Measurements from ENCODE around the gene DMBX1.

DMBX1 gene

DNA sequence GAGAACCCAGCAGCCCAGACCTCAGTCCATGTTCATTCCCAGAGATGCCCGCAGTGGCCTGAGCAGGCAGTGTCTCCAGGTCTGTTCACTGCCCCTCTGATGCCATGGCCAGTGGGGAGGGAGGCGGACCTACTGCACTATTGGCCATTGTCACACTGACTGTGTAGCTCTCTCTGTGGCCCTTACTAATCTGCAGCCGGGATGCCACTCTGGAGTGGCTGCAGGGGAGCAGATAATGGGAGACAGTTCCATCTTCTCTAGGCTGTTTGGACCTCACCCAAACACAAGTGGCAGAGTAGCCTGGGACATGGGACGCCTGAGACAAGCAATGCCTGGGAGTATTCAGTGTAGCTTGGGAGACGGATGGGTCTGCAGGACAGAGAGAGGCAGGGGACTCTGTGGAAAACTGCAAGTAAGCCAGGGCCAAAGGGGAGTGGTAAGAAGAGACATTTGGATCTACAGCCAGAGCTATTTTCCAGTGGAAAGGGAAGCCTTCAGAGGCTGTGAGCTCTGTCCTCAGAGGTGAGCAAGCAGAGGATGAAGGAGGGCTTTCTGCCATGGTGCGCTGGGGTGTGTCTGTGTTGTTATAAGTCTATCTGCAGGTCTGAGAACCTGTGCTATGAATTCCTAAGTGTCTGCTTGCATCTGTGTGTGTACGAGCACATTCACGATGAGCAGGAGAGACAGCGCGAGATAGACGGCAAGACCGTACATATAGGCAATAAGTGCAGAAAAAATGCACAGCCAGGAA, 26.7 kb downstream of the DMBX1 start:
- H3K9me3 ChIP-seq (ENCODE audit: control insufficient read depth, low read length), result no peaks in the 10 kb centered on the region
- no peak overlapping the region for H3K9ac ChIP-seq (ENCODE audit: low read length)
- H3K36me3 ChIP-seq (ENCODE audit: control insufficient read depth, insufficient read depth, low read length), result no peaks in the 10 kb centered on the region
- H3K4me1 ChIP-seq (ENCODE audit: control insufficient read depth, insufficient read depth, low read length), result peaks cover 21% of the 10 kb centered on the region
- H3K27me3 ChIP-seq (ENCODE audit: control insufficient read depth, insufficient read depth, low read length), result no peaks in the 10 kb centered on the region
- no peak overlapping the region for H3K4me3 ChIP-seq (ENCODE audit: low read length)

DNA sequence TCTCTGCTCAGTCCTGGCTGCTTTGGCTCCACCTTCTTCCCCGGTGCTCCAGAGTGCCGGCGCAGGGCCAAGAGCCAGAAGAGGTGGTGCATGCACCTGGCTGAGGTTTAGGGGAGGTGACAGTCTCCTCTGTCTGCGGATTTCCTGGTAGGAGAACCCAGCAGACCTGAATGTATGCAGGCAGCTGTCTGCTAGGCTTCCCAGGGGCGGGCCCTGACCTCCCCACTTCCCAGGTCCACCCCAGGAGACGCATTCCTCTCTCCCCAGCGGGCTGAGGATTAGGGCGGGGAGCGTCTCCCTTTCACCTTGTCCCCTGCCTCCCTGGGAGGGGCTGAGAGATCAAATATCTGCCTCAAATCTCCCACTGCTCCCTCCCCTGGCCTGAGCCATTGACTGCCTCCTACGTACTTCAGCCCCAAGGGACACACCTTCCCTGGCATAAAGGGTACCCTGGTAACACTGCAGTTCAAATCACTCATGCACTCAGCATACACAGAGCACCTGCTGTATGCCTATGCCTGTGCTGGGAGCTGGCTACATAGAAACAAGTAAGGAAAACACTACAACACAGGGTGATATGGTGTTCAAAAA, 27.5 kb downstream of the DMBX1 start:
- Histone ChIP-seq H3K4me3 (ENCODE audit: low read length) (peak overlapping the region; percentile 27), H3K4me1 (ENCODE audit: control insufficient read depth, insufficient read depth, low read length) (peaks cover 24% of the 10 kb centered on the region), H3K9ac (ENCODE audit: low read length) (peak overlapping the region; percentile 32), H3K27me3 (ENCODE audit: control insufficient read depth, insufficient read depth, low read length) (no peaks in the 10 kb centered on the region), H3K9me3 (ENCODE audit: control insufficient read depth, low read length) (no peaks in the 10 kb centered on the region), H3K36me3 (ENCODE audit: control insufficient read depth, insufficient read depth, low read length) (no peaks in the 10 kb centered on the region)

DNA sequence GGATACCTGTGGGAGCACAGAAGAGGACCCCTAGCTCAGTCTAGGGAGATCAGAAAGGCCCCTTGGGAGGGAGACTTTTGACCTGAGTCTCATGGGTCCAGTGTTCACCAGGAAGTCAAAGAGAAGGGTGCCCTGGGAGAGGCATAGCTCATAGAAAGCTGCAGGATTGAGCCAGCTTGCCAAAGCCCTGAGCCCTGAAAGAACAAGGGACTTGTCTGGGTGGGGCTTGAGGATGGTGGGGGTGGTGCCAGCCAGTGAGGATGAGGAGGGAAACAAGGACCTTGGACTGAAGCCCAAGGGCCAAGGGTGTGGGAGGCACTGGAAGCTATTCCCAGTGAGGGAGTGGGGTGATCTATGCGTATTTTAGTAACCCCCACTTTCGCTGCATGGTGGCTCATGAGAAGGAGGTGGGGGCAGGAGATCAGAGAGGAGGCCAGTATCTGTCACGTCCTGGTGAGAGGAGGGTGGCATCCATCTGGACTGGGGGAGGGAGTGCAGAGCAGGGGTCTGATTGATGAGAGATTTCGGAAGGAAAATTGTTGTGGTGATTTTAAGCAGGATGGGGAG, 28.4 kb downstream of the DMBX1 start:
- Histone ChIP-seq H3K9ac (ENCODE audit: low read length) (no peak overlapping the region), H3K9me3 (ENCODE audit: control insufficient read depth, low read length) (no peaks in the 10 kb centered on the region), H3K4me3 (ENCODE audit: low read length) (no peak overlapping the region), H3K36me3 (ENCODE audit: control insufficient read depth, insufficient read depth, low read length) (no peaks in the 10 kb centered on the region), H3K27me3 (ENCODE audit: control insufficient read depth, insufficient read depth, low read length) (no peaks in the 10 kb centered on the region), H3K4me1 (ENCODE audit: control insufficient read depth, insufficient read depth, low read length) (peaks cover 33% of the 10 kb centered on the region)

- no peaks in the 10 kb centered on the region for H3K36me3 ChIP-seq (ENCODE audit: control insufficient read depth, insufficient read depth, low read length)
- H3K9me3 ChIP-seq (ENCODE audit: control insufficient read depth, low read length), result no peaks in the 10 kb centered on the region
- no peaks in the 10 kb centered on the region for H3K27me3 ChIP-seq (ENCODE audit: control insufficient read depth, insufficient read depth, low read length)
- H3K4me1 ChIP-seq (ENCODE audit: control insufficient read depth, insufficient read depth, low read length), result peaks cover 44% of the 10 kb centered on the region
- H3K9ac ChIP-seq (ENCODE audit: low read length), result no peak overlapping the region
- no peak overlapping the region for H3K4me3 ChIP-seq (ENCODE audit: low read length)
Observed at GRCh38 chr1:46519209-46519608, 29.6 kb downstream of the DMBX1 start.

DNA sequence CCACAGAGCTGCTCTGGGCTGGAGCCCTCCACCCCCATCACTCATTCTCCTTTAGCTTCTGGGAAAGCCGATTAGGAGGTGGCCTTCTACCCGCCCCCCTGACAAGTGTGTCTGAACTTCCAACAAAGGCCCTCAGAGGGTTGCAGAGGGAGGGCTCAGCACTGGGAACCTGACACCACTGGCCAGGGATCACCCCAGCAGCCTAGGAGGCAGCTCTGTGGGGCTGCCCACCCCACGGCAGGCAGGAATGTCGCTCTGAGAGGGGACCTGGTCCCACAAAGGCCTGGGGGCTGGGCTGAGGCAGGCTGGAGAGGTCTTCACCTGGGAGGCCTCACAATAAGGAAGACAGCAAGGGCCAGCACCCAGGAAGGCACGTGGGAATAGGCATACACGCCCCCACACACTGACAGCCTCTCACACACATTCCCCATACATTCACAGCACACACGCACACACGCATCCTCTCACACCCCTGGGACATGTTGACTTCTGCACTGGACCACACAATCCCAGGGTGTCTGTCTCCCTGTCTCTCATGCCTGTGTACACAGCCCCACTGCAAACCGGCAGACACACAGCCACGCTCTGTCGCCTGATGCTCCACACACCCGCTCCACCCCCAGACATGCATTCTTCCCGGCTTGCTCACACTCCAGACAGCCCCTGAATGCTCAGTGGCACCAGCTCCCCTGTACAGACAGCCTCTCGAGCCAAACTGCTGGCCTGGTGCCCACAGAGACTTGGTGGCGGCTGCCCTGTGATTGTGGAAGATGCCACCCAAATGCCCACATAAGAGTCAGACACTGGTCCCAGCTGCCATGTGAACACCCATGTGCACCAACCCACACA, 30.7 kb downstream of the DMBX1 start:
- H3K9me3 ChIP-seq (ENCODE audit: control insufficient read depth, low read length), result no peaks in the 10 kb centered on the region
- H3K9ac ChIP-seq (ENCODE audit: low read length), result no peak overlapping the region
- H3K4me1 ChIP-seq (ENCODE audit: control insufficient read depth, insufficient read depth, low read length), result peaks cover 47% of the 10 kb centered on the region
- no peaks in the 10 kb centered on the region for H3K27me3 ChIP-seq (ENCODE audit: control insufficient read depth, insufficient read depth, low read length)
- no peak overlapping the region for H3K4me3 ChIP-seq (ENCODE audit: low read length)
- H3K36me3 ChIP-seq (ENCODE audit: control insufficient read depth, insufficient read depth, low read length), result no peaks in the 10 kb centered on the region

- no peak overlapping the region for H3K4me3 ChIP-seq (ENCODE audit: low read length)
- H3K9me3 ChIP-seq (ENCODE audit: control insufficient read depth, low read length), result no peaks in the 10 kb centered on the region
- no peak overlapping the region for H3K9ac ChIP-seq (ENCODE audit: low read length)
- H3K36me3 ChIP-seq (ENCODE audit: control insufficient read depth, insufficient read depth, low read length), result no peaks in the 10 kb centered on the region
- H3K27me3 ChIP-seq (ENCODE audit: control insufficient read depth, insufficient read depth, low read length), result no peaks in the 10 kb centered on the region
- peaks cover 45% of the 10 kb centered on the region for H3K4me1 ChIP-seq (ENCODE audit: control insufficient read depth, insufficient read depth, low read length)
Observed at GRCh38 chr1:46521414-46521813, 31.8 kb downstream of the DMBX1 start.

- Histone ChIP-seq H3K9me3 (ENCODE audit: control insufficient read depth, low read length) (no peaks in the 10 kb centered on the region), H3K9ac (ENCODE audit: low read length) (no peak overlapping the region), H3K36me3 (ENCODE audit: control insufficient read depth, insufficient read depth, low read length) (no peaks in the 10 kb centered on the region), H3K27me3 (ENCODE audit: control insufficient read depth, insufficient read depth, low read length) (peaks cover 6% of the 10 kb centered on the region), H3K4me3 (ENCODE audit: low read length) (no peak overlapping the region), H3K4me1 (ENCODE audit: control insufficient read depth, insufficient read depth, low read length) (peaks cover 42% of the 10 kb centered on the region)
Observed at GRCh38 chr1:46522184-46522968, 32.7 kb downstream of the DMBX1 start.

- peaks cover 37% of the 10 kb centered on the region for H3K4me1 ChIP-seq (ENCODE audit: control insufficient read depth, insufficient read depth, low read length)
- no peaks in the 10 kb centered on the region for H3K36me3 ChIP-seq (ENCODE audit: control insufficient read depth, insufficient read depth, low read length)
- H3K9ac ChIP-seq (ENCODE audit: low read length), result no peak overlapping the region
- no peak overlapping the region for H3K4me3 ChIP-seq (ENCODE audit: low read length)
- peaks cover 6% of the 10 kb centered on the region for H3K27me3 ChIP-seq (ENCODE audit: control insufficient read depth, insufficient read depth, low read length)
- no peaks in the 10 kb centered on the region for H3K9me3 ChIP-seq (ENCODE audit: control insufficient read depth, low read length)
Observed at GRCh38 chr1:46522969-46523320, 33.3 kb downstream of the DMBX1 start.

GRCh38 chr1:46523496-46524353, 34.1 kb downstream of the DMBX1 start:
- H3K27me3 ChIP-seq (ENCODE audit: control insufficient read depth, insufficient read depth, low read length), result peaks cover 12% of the 10 kb centered on the region
- H3K9me3 ChIP-seq (ENCODE audit: control insufficient read depth, low read length), result no peaks in the 10 kb centered on the region
- no peak overlapping the region for H3K9ac ChIP-seq (ENCODE audit: low read length)
- peaks cover 33% of the 10 kb centered on the region for H3K4me1 ChIP-seq (ENCODE audit: control insufficient read depth, insufficient read depth, low read length)
- H3K4me3 ChIP-seq (ENCODE audit: low read length), result no peak overlapping the region
- no peaks in the 10 kb centered on the region for H3K36me3 ChIP-seq (ENCODE audit: control insufficient read depth, insufficient read depth, low read length)

DNA sequence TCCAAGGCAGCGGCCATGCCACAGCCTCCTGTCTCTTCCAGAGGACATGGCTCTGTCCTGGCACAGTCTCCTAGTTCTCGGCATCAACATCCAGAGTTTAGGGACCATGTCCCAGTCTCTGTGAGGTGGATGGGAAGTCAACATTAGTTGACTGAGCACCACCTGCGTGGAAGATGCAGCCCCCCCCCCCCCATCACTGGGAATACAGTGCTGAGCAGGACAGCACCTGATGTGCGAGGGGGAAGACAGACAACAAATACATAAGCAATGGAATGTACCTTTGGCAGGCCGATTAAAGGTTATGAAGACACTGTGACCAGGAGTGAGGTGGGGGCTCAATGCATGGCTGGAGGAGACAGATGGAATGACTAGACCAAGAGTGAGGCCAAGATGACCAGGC, 35.2 kb downstream of the DMBX1 start:
- no peak overlapping the region for H3K9ac ChIP-seq (ENCODE audit: low read length)
- H3K36me3 ChIP-seq (ENCODE audit: control insufficient read depth, insufficient read depth, low read length), result no peaks in the 10 kb centered on the region
- H3K4me1 ChIP-seq (ENCODE audit: control insufficient read depth, insufficient read depth, low read length), result peaks cover 33% of the 10 kb centered on the region
- H3K4me3 ChIP-seq (ENCODE audit: low read length), result no peak overlapping the region
- H3K27me3 ChIP-seq (ENCODE audit: control insufficient read depth, insufficient read depth, low read length), result peaks cover 19% of the 10 kb centered on the region
- no peaks in the 10 kb centered on the region for H3K9me3 ChIP-seq (ENCODE audit: control insufficient read depth, low read length)
